G401 (cell line): ENCODE results near the gene LPAR3. TPM values are rescaled to one million over a fixed set of nuclear protein-coding genes. Genes with fewer than 3 reads are reported as not detected.
"Not testable (repeated sequence)": the region's sequence is repeated elsewhere in the genome, so short reads cannot be mapped to it uniquely, and the experiment has no call there.

Source experiments
- DNase-seq: peaks from one replicate; pipeline ENCODE4 v3.0.0-alpha.2; 2015; ENCODE audit warnings: low spot score
- in situ Hi-C: cut with HindIII; loops from 2 replicates; pipeline ENCODE4 v1.10.0; 2016; ENCODE audit warnings: low sequenced_read_pairs, mixed read lengths
- total RNA-seq: library from RNA; depleted of rRNA; stranded (reverse); fragments of >200 nt; shearing (Covaris generic); gene quantifications from 2 replicates; pipeline ENCODE4 v1.2.3, GENCODE V29; 2014

Gene LPAR3
- total RNA-seq, 1 experiment from 2014 or later: not detected

GRCh38 chr1:84908746-84909464, 15.9 kb upstream of the LPAR3 start:
- DNase-seq, in situ Hi-C loops: not testable (repeated sequence)

GRCh38 chr1:84907095-84907827, 14.3 kb upstream of the LPAR3 start:
- in situ Hi-C loops: no loop called here
- DNase-seq: no peak

- in situ Hi-C loops, DNase-seq: not testable (repeated sequence)
Measured at GRCh38 chr1:84902727-84903126, 9.7 kb upstream of the LPAR3 start.

DNA sequence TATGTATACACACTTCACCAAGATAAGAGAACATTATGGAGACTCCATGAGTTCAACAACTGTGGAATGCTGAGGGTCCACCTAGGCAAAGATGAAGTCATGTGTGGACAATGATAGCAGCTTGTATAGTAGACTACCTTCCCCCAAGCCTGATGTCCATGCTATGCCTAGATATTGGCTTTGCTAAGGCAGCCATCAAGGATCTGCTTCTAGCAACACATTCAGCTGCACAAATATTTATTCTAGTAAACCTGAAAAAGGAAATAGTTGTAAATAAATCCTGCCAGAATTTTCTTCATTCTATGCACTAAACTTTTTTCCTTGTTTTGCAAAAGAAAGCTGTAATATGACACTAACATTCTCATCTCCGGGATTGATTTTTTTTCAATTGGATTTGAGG, 7.0 kb upstream of the LPAR3 start:
- in situ Hi-C loops: no loop called here
- DNase-seq: no peak

- in situ Hi-C loops: no loop called here
- no peak for DNase-seq
Measured at GRCh38 chr1:84896279-84896678, 3.3 kb upstream of the LPAR3 start.

- no peak for DNase-seq
- in situ Hi-C loops: no loop called here
Measured at GRCh38 chr1:84890566-84890965, 2.4 kb downstream of the LPAR3 start.

DNA sequence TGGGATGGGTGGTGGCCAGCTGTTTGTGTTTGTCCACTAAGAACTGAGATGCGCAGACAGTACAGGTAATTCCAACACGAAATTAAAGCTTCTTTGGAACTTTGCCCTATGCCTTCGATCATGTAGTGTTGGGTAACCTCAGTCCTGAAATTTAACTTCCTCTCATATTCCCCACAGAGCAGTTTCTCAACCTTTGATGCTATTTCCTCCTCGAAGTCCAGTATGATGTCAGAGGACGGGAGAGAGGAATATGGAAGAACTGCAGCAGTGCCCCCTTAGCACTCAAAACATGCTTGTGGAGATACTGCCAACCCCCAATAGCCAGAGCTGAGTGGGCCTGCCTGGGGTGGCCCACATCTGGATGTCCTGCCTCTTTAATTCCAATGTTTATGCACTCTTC, 3.6 kb downstream of the LPAR3 start:
- in situ Hi-C loops: no loop called here
- DNase-seq: no peak

GRCh38 chr1:84888753-84889152, 4.3 kb downstream of the LPAR3 start:
- in situ Hi-C loops: no loop called here

GRCh38 chr1:84887261-84887934, 5.6 kb downstream of the LPAR3 start:
- no peak for DNase-seq
- in situ Hi-C loops: no loop called here

More at GRCh38 chr1:84888753-84889152, 4.3 kb downstream of the LPAR3 start:
- no peak for DNase-seq

GRCh38 chr1:84885469-84885868, 7.5 kb downstream of the LPAR3 start:
- in situ Hi-C loops: no loop called here
- no peak for DNase-seq

DNA sequence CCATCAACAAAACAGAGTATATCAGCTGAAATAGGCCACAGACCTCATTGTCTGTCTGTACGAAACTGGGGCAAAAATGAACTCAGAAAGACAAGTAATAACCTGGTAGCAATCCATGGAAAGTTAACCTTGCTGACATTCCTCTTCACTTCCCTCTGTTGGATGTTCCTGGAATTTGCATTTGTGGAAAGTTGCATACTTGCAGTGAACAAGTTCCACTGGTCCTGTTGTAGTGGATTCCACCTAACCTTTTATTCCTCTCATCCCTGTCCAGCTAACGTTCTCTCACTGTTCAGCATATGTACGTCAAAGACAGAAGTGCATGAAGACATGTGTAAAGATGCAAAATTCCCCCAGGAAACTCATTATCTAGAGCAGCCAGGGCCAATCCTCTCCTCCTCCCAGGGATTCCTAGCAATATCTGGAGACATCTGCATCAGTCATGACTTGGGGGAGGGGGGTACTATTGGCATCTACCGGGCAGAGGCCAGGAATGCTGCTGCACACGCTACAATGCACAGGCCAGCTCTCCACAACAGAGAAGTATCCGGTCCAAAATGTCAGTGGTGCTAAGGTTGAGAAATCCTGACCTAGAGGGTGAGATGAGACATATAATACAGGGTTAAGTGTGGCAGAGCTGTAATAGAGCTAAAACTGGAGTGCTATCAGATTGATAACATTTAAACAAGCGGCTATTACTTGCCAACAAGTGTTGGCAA, 8.2 kb downstream of the LPAR3 start:
- in situ Hi-C loops: no loop called here
- DNase-seq: no peak

DNA sequence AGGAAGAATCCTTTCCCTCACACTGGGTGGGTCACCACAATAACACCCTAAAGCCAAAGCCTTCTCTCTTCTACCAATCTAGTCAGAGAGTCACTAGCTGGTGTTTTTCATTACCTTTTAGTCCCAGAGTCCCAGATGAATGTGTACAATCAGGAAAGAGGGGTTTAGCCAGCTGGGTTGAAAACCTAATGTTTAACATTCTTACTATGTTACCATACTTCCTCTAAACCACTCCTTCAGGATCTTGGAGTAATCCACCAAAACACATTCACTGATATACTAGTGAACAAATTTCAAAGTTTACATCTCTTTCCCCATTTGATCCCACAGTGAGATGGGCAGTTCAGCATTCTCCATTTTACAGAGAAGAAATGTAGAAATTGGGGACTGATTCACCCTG, 9.7 kb downstream of the LPAR3 start:
- no peak for DNase-seq
- in situ Hi-C loops: no loop called here

- in situ Hi-C loops: no loop called here
- DNase-seq: no peak
Measured at GRCh38 chr1:84877592-84877991, 15.4 kb downstream of the LPAR3 start.

- in situ Hi-C loops: no loop called here
- DNase-seq: no peak
Measured at GRCh38 chr1:84876353-84876752, 16.7 kb downstream of the LPAR3 start.

GRCh38 chr1:84873366-84873765, 19.6 kb downstream of the LPAR3 start:
- no peak for DNase-seq
- in situ Hi-C loops: no loop called here

DNA sequence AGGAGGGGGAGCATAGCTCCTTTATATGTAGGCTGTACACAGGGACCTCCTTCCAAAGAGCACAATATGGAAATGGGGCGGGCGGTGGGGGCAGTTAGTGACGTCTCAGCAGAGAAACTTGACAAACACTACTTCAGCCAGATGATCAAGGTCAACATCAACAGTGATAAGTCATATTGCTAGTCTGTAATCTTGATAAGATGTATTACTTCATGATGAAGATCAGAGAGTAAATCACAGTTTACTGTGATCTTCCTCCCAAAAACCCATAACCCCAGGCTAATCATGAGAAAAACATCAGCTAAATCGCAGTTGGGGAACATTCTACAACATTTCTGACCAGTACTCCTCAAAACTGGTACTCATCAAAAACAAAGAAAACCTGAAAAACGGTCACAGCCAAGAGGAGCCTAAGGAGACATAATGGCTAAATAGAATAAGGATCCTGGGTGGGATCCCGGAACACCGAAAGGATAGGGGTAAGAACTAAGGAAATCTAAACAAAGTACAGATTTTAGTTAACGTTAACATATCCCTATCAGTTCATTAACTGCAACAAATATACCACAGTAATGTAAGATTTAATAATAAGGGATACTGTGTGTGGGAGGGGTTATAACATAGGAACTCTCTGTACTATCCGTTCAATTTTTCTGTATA, 20.2 kb downstream of the LPAR3 start:
- DNase-seq: no peak
- in situ Hi-C loops: no loop called here

DNA sequence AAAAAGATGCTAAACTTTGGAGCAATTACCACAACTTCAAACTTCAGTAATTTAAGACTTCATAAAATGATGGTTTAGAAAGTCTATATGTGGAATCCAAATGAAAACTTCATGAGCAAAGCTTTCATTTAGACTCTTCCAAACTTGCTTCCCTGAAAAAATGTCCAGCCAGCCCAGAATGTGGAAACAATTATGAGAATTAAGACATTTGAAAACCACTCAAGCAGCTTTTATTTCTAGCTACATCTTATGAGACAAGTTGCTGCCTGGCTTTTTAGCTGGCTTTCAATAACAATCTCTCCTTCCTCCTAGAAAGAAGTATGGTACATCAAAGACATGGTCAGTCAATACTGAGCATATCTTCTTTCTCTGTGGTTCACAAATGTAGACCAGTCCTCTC, 21.8 kb downstream of the LPAR3 start:
- DNase-seq: no peak
- in situ Hi-C loops: no loop called here

GRCh38 chr1:84870591-84870990, 22.4 kb downstream of the LPAR3 start:
- DNase-seq: no peak
- in situ Hi-C loops: no loop called here

GRCh38 chr1:84869720-84870119, 23.3 kb downstream of the LPAR3 start:
- in situ Hi-C loops: no loop called here
- DNase-seq: no peak
